NCI-H2196 (cell line): ENCODE data around the gene RHEBL1.

Source experiments
- DNase-seq: peaks from one replicate; lab custom pipeline; 2025; ENCODE audit not compliant: unreplicated experiment; lab: John Stamatoyannopoulos, UW

RHEBL1 gene

DNA sequence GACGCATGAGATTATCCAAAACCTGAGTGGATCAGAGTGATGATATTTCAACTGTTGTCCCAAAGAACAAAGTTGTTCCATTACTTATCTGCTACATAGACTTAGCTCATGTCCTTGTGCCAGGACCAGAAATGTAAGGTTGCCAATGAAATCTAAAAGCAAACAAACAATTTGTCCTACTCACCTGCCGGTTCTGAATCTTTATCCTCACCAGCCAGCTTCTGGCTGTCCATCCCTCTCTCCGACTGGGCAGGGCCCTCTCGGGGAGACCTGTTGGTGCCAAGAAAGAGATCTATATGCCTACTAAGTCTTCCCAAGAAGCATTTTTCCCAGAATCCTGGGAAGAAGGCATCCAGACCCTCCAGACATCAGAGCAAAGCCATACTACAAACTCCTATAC, 14.7 kb downstream of the RHEBL1 start:
- DNase-seq, result no peak

DNA sequence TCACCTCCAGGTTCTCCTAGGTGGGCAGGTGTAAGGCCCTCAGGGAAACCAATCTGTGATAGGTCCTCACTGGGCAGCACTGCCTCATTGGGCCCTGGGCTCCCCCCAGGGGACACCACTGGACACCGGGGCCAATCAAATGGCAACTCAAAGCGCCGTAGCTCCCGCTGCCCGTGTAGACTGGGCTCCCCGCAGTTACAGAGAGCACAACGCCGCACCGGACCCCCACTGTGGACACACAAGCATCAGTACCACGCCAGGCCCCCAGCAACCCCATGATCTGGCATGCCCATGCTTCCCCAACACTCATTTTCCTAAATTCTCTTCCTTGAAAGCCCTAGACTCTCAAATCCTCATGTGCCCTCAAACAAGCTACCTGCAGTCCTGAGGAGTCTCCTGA, 15.3 kb downstream of the RHEBL1 start:
- DNase-seq, result no peak

DNA sequence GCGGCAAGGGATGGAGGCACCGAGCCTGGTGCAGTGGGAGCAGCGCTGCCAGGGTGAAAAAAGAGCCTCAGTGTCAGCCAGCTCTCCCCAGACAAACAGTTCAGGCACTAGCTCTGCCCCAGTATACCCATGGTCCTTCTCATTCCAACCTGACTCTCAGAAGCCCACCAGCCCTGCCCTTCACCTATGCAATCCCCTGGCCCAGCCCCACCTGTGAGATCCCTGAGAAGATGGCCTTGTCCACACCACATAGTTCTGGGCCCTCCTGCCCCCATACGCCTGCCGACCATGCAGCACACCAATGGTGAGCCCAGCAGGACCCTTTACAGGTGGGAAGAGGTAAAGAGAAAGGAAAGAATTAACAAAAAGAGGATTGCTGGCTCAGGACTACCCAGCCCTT, 15.7 kb downstream of the RHEBL1 start:
- no peak for DNase-seq

DNA sequence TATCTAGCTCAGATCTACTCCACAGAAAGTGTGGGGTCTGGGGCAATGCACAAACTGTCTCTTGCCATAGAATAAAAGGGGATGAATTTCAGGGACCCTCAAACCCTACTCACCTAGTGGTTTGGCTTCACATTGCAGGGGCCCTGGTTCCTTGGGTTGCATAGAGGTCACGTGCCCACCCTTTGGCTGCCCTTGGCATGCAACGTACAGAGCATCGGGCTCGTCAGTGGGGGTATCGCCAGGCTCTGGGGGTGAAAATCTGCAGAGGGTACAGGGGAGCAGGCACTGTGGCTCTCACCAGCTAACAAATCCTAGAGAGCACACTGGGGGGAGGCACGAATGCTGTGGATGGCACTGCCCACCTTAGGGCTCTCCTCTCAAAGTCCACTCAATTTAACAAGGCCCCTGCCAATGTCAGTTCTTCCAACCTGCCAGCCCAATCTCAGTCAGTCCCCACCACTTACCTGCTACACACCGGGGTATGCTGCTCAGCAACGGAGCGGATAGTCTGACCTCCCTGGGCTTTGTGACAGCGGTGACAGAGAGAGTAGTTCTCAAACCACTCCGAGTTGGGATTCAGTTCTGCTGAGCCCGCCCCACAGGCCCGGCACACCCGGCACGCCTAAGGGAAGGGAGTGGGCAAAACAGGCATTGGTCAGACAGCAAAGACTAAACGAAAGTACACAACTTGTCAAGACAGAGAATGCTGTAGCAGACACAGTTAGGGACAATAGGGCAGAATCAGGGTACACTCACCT, 17.1 kb downstream of the RHEBL1 start:
- DNase-seq, result no peak

DNA sequence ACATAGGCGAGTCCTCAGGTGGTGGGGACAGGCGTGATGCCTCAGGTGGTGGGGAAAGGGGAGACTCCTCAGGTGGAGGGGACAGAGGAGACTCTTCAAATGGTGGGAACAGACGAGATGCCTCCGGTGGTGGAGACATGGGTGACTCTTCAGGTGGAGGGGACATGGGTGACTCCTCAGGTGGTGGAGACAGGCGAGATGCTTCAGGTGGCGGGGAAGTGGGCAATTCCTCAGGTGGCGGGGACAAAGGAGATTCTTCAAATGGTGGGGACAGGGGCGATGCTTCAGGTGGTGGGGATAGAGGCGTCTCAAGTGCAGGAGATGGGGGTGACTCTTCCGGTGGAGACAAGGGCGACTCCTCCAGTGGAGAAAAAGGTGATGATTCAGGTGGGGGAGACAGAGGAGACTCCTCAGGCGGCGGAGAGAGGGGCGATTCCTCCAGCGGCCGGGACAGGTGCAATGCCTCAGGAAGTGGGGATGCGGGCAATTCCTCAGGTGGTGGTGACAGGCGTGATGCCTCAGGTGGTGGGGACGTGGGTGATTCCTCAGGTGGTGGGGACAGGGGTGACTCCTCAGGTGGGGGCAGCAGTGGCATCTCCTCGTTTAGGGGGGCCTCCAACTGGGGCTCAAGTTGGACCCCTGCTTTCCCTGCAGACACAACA, 17.9 kb downstream of the RHEBL1 start:
- DNase-seq, result no peak

DNA sequence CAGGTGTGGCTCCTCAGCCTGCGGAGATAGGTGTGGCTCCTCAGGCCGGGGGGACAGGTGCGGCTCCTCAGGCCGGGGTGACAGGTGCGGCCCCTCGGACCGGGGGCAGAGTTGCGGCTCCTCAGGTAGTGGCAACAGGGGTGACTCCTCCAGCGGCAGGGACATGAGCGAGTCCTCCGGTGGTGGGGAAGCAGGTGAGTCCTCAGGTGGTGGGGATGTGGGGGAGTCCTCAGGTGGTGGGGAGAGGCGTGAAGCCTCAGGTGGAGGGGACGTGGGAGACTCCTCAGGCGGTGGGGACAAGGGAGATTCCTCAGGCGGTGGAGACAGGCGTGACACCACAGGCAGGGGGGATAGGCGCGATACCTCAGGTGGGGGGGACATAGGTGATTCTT, 18.4 kb downstream of the RHEBL1 start:
- no peak for DNase-seq

DNA sequence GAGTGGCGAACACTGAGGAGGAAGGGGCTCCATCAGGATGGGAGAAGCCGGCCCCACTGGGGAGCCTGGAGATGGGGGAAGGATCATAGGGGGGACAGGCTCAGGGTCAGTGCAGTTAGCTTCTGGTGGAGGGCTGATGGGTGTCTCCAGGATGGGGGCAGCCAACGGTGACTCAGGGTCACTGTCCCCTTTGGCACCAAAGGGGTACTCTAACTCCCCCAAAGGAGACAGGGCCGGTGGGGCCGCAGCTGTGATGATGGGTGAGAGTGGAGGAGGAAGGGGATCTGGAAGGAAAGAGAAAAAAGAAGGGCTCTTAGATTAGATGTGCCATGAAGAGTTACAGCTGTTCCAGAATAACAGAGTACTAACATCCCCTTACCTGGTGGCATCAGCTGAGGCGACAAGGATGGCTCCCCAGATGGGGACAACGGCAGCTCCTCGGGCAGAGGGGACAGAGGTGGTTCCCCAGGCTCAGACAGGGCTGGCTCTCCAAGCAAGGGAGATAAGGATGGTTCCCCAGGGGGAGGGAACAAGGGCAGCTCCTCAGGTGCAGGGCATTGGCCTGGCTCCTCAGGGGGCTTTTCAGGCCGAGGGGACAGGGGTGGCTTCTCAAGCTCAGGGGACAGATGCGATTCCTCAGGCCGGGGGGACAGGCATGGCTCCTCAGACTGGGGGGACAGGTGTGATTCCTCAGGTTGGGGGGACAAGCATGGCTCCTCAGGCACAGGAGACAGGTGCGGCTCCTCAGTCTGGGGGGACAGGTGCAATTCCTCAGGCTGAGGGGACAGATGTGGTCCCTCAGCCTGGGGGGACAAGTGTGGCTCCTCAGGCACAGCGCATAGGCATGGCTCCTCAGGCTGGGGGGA, 19.0 kb downstream of the RHEBL1 start:
- DNase-seq, result no peak

DNA sequence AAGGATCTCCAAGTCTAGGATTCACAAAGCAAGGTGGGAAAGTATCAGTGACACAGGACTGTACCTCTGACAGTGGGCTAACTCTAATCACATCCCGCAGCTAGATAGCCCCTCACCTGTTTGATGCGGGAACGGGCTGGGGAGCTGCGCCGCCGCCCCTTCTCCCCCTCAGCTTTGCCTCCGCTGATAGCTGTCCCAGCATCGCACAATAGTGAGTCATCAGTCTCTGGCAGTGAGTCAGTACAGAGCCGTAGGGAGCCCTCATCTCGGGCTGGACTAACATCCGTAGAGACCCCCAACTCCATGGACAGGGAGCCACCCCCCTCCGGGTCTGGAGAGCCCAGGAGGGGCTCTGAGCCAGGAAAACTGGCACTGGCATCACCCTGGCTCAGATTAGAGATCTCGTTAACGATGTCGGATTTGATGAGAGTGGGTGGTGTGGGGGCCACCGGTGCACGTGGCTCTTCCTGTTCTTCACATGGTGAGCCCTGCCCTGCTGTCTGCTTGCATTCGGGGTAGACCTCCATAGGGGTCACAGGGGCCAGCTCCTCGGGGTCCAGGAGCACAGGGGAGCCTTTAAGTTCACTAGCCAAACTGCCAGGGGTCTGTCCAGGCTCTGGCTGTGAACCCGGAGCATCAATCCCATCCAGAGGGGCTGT, 20.1 kb downstream of the RHEBL1 start:
- DNase-seq, result no peak

DNA sequence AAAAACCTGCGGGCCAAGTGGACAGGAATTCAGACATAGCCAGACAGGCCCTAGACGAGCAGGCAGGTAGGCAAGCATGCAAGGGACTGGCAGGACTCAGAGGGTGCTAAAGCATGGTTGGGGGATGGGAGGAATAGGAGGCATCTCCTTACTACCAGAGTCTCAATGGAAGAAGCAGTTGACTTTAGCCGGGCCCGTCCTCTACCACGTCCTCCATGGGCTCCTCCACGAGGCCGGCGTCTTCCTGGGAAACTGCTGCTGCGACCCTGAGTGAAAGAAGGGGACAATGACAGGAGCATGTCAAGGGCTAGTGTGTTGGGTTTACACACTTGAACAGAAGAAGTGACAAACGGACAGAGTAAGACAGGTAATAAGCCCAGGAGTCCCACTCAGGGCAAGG, 20.8 kb downstream of the RHEBL1 start:
- DNase-seq, result no peak

DNA sequence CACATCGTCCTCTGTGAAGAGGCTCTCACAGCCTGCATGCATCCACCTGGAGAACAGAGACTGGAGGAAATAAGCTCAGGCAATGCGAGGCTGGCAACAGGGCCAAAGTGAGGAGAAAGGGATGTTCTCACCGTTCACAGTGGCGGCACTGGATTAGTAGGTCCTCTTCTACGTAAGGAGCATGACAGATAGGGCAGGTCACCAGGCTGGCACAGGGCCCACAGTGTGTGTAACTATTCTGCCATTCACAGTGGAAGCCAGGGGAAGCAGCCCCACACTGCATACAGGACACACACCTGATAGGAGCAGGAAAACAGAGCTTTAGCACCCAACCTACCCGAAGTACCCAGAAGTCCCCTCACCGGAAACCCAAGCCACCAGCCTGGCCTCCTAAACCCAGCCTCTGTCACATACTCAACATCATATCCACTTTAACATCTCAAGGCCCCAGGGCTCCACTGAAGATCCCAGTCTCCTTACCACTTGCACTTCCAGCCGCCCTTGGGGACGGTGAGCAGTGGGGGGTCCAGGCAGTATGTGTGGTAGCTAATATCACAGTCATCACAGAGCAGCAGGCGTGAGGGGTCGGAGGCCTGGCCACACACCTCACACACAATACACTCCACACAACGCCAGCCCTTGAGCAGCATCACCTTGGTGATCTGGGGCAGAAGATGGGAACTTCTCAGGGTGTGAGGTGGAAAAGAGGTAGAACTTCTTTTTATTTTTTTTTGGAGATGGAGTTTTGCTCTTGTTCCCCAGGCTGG, 23.5 kb downstream of the RHEBL1 start:
- DNase-seq, result no peak

DNA sequence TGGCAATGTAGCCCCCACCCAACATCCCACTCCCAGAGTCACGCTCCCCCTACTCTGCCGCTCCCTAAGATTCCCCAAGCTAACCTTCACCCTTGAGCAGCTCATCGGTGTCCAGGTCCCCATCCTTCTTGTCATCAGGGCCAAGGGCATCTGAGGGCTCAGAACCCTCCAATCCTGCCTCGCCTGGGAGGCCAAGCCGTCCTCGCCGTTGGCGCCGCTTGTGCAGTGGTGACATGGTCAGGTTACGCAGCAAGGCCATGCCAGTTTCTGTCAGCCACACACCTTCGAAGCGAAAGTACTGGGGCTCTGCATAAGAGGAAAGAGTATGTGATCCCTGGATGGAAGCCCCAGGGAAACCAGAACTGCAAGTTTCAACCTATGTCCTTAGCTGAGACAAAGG, 25.1 kb downstream of the RHEBL1 start:
- DNase-seq, result no peak

DNA sequence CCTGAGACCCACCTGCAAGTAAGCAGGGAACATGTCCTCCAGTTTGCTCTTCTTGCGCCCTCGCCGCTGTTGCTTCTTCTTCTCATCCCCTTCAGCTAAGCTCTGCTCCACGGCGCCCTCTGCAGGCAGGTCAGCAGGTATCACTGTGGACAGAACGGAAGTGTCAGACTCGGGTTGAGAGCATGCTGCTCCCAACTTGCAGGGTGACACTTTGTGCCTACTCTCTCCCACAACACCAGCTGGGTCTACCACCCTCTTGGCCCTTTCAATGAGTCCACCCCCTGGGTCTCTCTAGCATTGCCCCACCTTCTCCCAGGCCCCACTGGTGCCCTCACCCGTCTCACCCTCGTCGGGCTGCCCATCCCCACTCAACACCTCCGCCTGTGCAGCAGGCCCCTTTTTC, 25.9 kb downstream of the RHEBL1 start:
- peak; percentile 63 for DNase-seq

DNA sequence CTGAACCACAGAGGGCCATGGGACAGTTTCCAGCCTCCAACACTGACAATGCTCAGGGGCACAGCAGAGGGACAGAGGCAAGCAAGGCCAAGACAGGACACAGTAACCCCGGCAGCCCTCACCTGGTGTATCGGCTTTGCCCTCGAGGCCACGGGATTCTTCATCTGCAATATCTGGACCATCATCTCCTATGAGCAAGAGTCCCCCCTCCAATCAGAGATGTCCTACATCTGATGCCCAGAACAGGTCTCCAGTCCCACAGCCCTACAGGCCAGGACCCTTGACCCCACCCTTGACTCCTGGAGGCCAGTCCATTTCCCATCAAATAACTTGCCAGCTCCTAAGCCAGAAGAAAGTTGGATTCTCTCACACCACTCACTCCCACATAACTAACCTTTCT, 26.5 kb downstream of the RHEBL1 start:
- no peak for DNase-seq

DNA sequence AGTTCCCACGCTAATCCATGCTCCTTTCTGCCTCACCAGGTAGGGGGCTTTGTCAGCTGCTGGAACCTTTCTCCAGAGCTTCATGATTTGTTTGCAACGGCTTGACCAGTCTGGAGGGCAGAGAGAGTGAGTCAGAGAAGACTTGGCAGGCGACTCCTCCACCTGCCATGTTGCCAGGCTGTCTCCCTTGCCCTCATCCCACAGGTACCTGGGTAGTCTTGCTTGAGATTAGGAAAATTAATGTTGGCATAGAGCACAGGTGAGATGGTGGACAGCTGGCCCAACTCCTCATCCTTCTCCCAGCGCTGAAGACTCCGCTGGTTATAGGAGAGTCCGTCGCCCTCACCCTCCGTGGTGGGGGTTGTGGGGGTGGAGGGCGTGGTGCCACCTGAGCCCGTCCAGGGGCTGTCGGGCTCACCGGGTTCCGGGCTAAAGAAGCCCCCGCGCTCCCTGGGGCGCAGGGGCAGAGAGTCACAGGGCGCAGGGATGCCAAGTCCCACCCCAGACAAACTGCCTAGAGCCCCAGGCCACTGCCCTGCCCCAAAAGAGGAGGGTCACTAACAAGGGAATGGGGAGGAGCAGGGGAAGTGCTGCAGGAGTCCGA, 27.8 kb downstream of the RHEBL1 start:
- DNase-seq, result peak; percentile 40

DNA sequence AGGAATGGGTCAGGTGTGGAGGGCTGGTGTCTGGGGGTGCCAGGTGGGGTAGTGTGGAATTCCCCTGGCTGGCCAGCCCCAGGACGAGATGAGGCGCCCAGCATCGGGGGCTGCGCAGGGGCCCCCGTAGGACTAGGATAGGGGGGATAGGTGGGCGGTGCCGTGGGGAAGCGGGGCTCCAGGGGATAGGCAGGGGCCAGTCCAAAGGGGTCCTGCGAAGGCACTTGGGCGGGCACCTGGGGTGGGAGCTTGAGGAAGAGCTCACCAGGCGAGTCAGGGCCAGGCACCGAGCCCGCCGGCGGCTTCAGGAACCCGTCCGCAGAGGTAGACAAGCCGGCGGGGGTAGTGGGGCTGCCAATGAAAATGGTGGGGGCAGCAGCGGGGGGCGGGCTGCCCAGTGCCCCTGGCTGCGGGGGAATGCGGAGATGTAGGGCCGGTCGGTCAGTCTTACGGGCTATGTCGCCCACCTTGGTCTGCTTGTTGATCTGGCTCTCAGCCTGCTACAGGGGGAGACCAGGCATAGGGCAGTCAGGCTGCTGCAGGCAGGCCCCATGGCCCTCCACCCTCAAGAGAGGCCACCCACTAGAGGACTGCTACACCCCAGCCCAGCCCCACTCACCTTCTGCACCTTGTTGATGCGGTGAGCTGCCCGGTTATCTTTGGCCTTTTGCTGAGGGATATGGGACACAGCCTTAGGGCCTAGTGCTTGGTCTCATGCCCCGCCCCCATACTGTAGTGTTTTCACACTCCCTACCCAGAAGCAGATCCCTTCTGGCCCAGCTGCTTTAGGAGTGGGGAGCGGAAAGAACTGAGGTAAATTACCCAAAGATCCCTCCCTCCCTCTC, 28.5 kb downstream of the RHEBL1 start:
- no peak for DNase-seq

DNA sequence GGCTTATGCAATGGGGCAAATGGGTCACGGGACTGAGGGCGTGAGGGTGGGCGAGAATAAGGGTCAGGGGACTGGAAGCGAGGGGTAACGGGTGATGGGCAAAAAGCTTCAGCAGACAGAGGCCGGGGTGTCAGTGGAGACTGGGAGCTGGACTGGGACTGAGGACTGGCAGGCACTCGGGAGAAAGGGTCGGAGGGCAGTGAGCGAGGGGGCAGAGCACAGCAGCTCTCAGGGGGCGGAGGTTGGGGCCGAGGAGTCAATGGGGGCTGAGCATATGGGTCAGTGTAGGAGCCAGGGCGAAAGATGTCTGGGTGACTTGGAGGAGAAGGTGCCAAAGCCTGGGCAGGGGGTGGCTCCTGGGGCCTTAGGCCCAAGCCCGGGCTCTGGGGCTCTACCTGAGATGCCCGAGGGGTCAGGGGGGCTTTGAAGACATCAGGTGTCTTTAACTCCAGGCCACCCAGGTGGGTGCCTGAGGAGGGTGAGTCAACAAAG, 29.4 kb downstream of the RHEBL1 start:
- no peak for DNase-seq

DNA sequence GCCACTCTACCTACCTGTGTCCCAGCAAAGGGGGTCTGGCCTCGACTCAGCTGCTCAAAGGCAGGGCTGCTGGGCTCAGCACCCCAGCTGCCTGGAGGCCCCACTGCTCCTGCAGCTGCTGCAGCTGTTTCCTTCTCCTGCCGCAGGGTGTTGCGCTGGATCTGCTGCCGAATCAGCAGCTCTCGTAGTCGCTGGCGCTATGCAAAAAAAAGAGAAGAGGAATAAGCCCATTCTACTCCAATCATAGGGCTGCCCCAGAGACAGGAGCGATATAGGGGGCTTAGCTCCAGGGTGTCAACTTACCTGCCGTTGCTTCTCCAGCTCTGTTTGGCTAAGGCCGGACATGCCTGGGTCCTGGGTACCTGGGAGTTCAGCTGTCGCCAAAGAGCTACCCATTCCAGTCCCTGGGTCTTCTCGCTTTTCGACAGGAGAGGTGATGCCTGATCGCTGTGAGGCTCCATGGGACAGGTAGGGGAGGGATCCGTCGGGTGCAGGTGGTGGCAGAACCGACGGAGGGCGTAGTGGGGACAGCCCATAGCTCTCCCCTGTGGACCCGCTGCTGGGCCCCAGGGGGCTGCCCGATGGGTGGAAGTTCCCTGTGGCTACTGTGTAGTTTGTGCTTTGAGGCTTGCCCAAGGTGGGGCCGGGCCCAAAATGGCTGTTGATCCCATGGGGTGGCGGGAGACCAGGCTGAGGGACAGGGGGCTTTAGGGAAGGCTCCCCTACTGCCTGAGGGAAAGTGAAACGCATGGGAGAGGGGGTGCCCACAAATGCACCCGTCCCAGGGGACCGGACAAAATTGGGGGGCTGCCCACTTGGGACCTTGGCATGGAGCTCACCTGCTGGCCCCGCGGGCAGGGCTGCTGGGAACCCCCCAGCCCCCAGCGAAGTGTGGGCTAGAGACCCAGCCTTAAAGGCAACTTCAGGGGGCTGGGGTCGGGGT, 30.1 kb downstream of the RHEBL1 start:
- DNase-seq, result no peak
